CD14-positive monocyte (primary cell): ENCODE results near the gene FXYD5. TPM values are rescaled to one million over a fixed set of nuclear protein-coding genes. Genes with fewer than 3 reads are reported as not detected.

Experiments used
- DNase-seq, 3 donors: peaks; one replicate each; pipeline ENCODE4 v3.0.0-alpha.2; 2011 to 2022
- H2AFZ ChIP-seq: 2 replicates; pipeline ENCODE4 v1.6.0; 2012; ENCODE audit warnings: mild to moderate bottlenecking, low read depth, low read length, inconsistent platforms; ENCODE audit not compliant: insufficient read depth, poor library complexity, severe bottlenecking
- H3K27ac ChIP-seq, 2 donors: 1 replicate in 1 of 2; 2 replicates in 1 of 2; pipeline ENCODE4 v1.5.1; 2012 to 2013; ENCODE audit warnings: low read length in 2 of 2, control low read depth in 1 of 2, inconsistent platforms in 1 of 2, low read depth in 1 of 2, mild to moderate bottlenecking in 1 of 2
- H3K27me3 ChIP-seq, 2 donors: one replicate each; pipeline versions ENCODE4 v1.6.0 to v1.6.1; 2011 to 2013; ENCODE audit warnings: low read length in 2 of 2; ENCODE audit not compliant: control insufficient read depth in 2 of 2, insufficient read depth in 2 of 2
- H3K36me3 ChIP-seq, 2 donors: replicated peaks in 1 of 2; 1 replicate in 1 of 2; 2 replicates in 1 of 2; pipeline versions ENCODE4 v1.5.1 to v1.6.1; 2012 to 2013; ENCODE audit warnings: low read length in 2 of 2, control low read depth in 1 of 2, inconsistent platforms in 1 of 2, mild to moderate bottlenecking in 1 of 2; ENCODE audit not compliant: insufficient read depth in 2 of 2, control insufficient read depth in 1 of 2
- H3K4me1 ChIP-seq, 2 donors: 1 replicate in 1 of 2; 2 replicates in 1 of 2; pipeline versions ENCODE4 v1.5.1 to v1.6.1; 2012 to 2013; ENCODE audit warnings: low read length in 2 of 2, control low read depth in 1 of 2, inconsistent platforms in 1 of 2, mild to moderate bottlenecking in 1 of 2, moderate library complexity in 1 of 2; ENCODE audit not compliant: insufficient read depth in 2 of 2, control insufficient read depth in 1 of 2
- H3K4me2 ChIP-seq: replicated peaks from 2 replicates; pipeline ENCODE3; 2012; ENCODE audit warnings: low read length, moderate library complexity, mild to moderate bottlenecking; ENCODE audit not compliant: poor library complexity, severe bottlenecking; ENCODE audit errors: extremely low read depth
- H3K4me3 ChIP-seq, 3 experiments: fragments of 200-600 bp in 1 of 3; sonication (generic) in 1 of 3; replicated peaks in 1 of 3; 1 replicate in 2 of 3; 2 replicates in 1 of 3; pipeline ENCODE4 v1.5.1; 2011 to 2013; ENCODE audit warnings: low read length in 3 of 3, mild to moderate bottlenecking in 3 of 3, control low read depth in 2 of 3, low read depth in 2 of 3, inconsistent platforms in 1 of 3, moderate library complexity in 1 of 3
- H3K79me2 ChIP-seq: 2 replicates; pipeline ENCODE4 v1.6.0; 2012; ENCODE audit warnings: mild to moderate bottlenecking, control low read depth, inconsistent platforms, low read length, moderate library complexity; ENCODE audit not compliant: insufficient read depth
- H3K9ac ChIP-seq: 2 replicates; pipeline ENCODE4 v1.6.0; 2017; ENCODE audit warnings: low read length, mild to moderate bottlenecking; ENCODE audit not compliant: insufficient read depth, poor library complexity, severe bottlenecking
- H3K9me3 ChIP-seq, 2 donors: replicated peaks in 1 of 2; 1 replicate in 1 of 2; 2 replicates in 1 of 2; pipeline versions ENCODE4 v1.5.1 to v1.6.1; 2012 to 2013; ENCODE audit warnings: low read length in 2 of 2, control low read depth in 1 of 2; ENCODE audit not compliant: control insufficient read depth in 1 of 2, insufficient read depth in 1 of 2
- H4K20me1 ChIP-seq: 2 replicates; pipeline ENCODE4 v1.6.0; 2012; ENCODE audit warnings: mild to moderate bottlenecking, low read length, control low read depth, moderate library complexity; ENCODE audit not compliant: insufficient read depth
- H3K27ac Mint-ChIP-seq, 7 donors: one replicate each; pipeline ENCODE4 v1.8.0; 2020; ENCODE audit warnings: mild to moderate bottlenecking in 7 of 7, mixed read lengths in 7 of 7, moderate library complexity in 6 of 7, inconsistent platforms in 2 of 7
- H3K27me3 Mint-ChIP-seq, 3 donors: one replicate each; pipeline ENCODE4 v1.8.0; 2021 to 2022; ENCODE audit warnings: low read depth in 3 of 3, mild to moderate bottlenecking in 3 of 3, mixed read lengths in 3 of 3, moderate library complexity in 3 of 3, inconsistent platforms in 1 of 3
- H3K36me3 Mint-ChIP-seq, 2 donors: one replicate each; pipeline ENCODE4 v1.8.0; 2020; ENCODE audit warnings: mixed read lengths in 2 of 2, inconsistent platforms in 1 of 2, mild to moderate bottlenecking in 1 of 2
- H3K4me1 Mint-ChIP-seq: one replicate; pipeline ENCODE4 v1.8.0; 2020; ENCODE audit warnings: mild to moderate bottlenecking, mixed read lengths
- H3K4me3 Mint-ChIP-seq, 2 donors: one replicate each; pipeline ENCODE4 v1.8.0; 2020; ENCODE audit warnings: mild to moderate bottlenecking in 2 of 2, mixed read lengths in 2 of 2, moderate library complexity in 1 of 2
- H3K9me3 Mint-ChIP-seq, 7 donors: one replicate each; pipeline ENCODE4 v1.8.0; 2020 to 2022; ENCODE audit warnings: mixed read lengths in 7 of 7, mild to moderate bottlenecking in 6 of 7, moderate library complexity in 6 of 7, inconsistent platforms in 2 of 7
- CTCF ChIP-seq: fragments of 200-600 bp; IDR thresholded peaks from one replicate; pipeline ENCODE4 v1.8.0; 2022; ENCODE audit warnings: antibody characterized with exemption, mild to moderate bottlenecking
- WGBS: methylation state at CpG from one replicate; pipeline ENCODE4 v1.1.5; 2013; ENCODE audit warnings: missing lambda C conversion rate; ENCODE audit not compliant: insufficient coverage; 5-methylcytosine and 5-hydroxymethylcytosine counted together
- intact Hi-C, 2 donors: fragments of 100-400 bp; cut with micrococcal nuclease; formaldehyde crosslinking; loops; one replicate each; pipeline versions ENCODE4 v1.15.0 to v1.15.1; 2023
- polyA plus RNA-seq, 3 donors: library from polyadenylated mRNA; depleted of rRNA in 1 of 3; unstranded in 2 of 3; stranded (reverse) in 1 of 3; fragments of 300-500 nt in 2 of 3; fragments of >200 nt in 1 of 3; fragmentation: Illumina TruSeq in 2 of 3; gene quantifications; 1 replicate in 2 of 3; 2 replicates in 1 of 3; pipeline ENCODE4 v1.2.3, GENCODE V29; 2012 to 2021

FXYD5 gene
- polyA plus RNA-seq, 3 donors = 204 to 673 (median 312) TPM

DNA sequence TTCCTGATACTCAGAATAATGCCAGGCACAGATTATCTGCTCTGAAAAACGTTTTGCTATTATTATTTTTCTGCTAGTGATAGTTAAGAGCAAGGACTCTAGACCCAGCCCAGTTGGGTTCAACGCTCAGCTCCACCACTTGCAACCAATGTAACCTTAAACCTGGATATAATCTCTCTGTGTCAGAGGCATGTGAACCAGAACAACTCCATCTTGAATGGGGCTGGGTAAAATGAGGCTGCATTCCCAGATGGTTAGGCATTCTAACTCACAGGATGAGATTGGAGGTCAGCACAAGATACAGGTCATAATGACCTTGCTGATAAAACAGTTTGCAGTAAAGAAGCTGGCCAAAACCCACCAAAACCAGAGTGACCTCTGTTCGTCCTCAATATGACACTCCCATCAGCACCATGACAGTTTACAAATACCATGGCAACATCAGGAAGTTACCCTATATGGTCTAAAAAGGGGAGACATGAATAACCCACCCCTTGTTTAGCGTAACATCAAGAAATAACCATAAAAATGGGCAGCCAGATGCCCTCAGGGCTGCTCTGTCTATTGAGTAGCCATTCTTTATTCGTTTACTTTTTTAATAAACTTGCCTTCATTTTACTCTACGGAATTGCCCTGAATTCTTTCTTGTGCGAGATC is 60.4 kb downstream of the FXYD5 start:
- no peaks in the 10 kb centered on the region for H3K36me3 ChIP-seq
- H3K4me2 ChIP-seq = no peak overlapping the region
- H3K9ac ChIP-seq = no peak overlapping the region
- Mint-ChIP-seq H3K4me1 (peaks cover 69% of the 10 kb centered on the region), H3K36me3 (peaks cover 6 to 14% of the 10 kb centered on the region in 2 donors), H3K27me3 (peaks cover 0 to 10% (median 0%) of the 10 kb centered on the region in 3 donors), H3K4me3 (no peak overlapping the region), H3K27ac (peak overlapping the region; percentile 93 to 98 (median 97)), H3K9me3 (peaks cover 3 to 25% (median 17%) of the 10 kb centered on the region in 7 donors)
- no peak overlapping the region for H2AFZ ChIP-seq
- H3K9me3 ChIP-seq = peaks cover 4 to 5% of the 10 kb centered on the region in 2 donors
- H3K27me3 ChIP-seq = no peaks in the 10 kb centered on the region
- 96% methylated on average over 4 of the region's 7 CpGs for WGBS
- no peak overlapping the region for H3K4me3 ChIP-seq
- no peak for DNase-seq
- H3K4me1 ChIP-seq = peaks cover 80 to 82% of the 10 kb centered on the region in 2 donors
- no peak for TF ChIP-seq CTCF
- H3K27ac ChIP-seq = peak overlapping the region; percentile 81 to 95
- no peaks in the 10 kb centered on the region for H4K20me1 ChIP-seq
- H3K79me2 ChIP-seq = no peaks in the 10 kb centered on the region
- intact Hi-C loops = loop anchor here (5.0 to 10.0 kb wide), 3 partner anchors 38 to 250 kb away; partner anchors contain the start of gene FFAR2 (in 1 of the 2)

DNA sequence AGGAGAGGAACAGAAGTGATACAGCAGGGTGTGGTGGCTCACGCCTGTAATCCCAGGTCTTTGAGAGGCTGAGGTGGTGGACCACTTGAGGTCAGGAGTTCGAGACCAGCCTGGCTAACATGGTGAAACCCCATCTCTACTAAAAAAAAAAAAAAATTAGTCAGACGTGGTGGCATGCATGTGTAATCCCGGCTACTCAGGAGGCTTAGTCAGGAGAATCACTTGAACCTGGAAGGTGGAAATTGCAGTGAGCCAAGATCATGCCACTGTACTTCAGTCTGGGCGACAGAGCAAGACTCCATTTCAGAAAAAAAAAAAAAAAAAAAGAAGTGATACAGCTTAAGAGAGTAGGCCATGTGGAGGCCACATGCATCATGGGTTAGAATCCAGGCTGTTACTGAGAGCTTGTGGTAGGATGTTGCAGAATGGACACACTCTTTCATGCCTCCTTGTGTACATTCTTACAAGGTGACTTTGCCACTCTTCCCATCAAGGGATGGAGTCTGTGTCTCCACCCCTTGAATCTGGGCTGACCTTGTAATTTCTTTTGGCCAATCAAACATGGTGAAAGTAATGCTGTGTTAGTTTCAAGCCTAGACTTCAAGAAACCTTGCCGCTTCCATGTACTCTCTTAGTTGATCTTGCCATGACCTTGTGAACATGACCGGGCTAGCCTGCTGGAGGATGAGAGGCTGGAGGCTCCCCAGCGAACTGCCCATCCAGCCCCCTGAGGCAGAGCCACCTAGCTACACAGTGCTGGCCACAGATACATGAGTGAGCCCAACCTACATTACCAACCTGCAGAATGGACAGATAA is 61.7 kb downstream of the FXYD5 start:
- intact Hi-C loops = loop anchor here (2.0 to 10.0 kb wide), 3 partner anchors 103 to 249 kb away; partner anchors contain the start of gene FFAR2 (in 1 of the 2)
- Histone ChIP-seq H3K27ac (peak overlapping the region in 1 of 2 donors; percentile 72), H3K9ac (no peak overlapping the region), H3K4me1 (peaks cover 70 to 72% of the 10 kb centered on the region in 2 donors), H3K9me3 (peaks cover 4 to 5% of the 10 kb centered on the region in 2 donors), H3K79me2 (no peaks in the 10 kb centered on the region), H3K4me3 (no peak overlapping the region), H3K36me3 (no peaks in the 10 kb centered on the region), H4K20me1 (no peaks in the 10 kb centered on the region), H3K4me2 (no peak overlapping the region), H2AFZ (no peak overlapping the region), H3K27me3 (no peaks in the 10 kb centered on the region)
- Mint-ChIP-seq H3K27me3 (peaks cover 0 to 11% (median 0%) of the 10 kb centered on the region in 3 donors), H3K4me1 (peaks cover 63% of the 10 kb centered on the region), H3K36me3 (peaks cover 6 to 14% of the 10 kb centered on the region in 2 donors), H3K9me3 (peaks cover 3 to 25% (median 17%) of the 10 kb centered on the region in 7 donors), H3K27ac (peak overlapping the region; percentile 23 to 97 (median 84)), H3K4me3 (peak overlapping the region in 1 of 2 donors; percentile 24)
- WGBS = 83% methylated on average over 2 of the region's 8 CpGs
- peak; percentile 57 to 71 (median 60) for DNase-seq
- TF ChIP-seq CTCF = no peak
